ENCODE results near the gene KLHL36. TPM values are rescaled to one million over a fixed set of nuclear protein-coding genes. Genes with fewer than 3 reads are reported as not detected.

KLHL36 gene
- total and polyA plus RNA-seq, 4 donors: 11.5 to 53.6 (median 16.9) TPM

- no peak for DNase-seq (ENCODE audit: low spot score)
- no peaks in the 10 kb centered on the region for H3K36me3 ChIP-seq (ENCODE audit: control insufficient read depth in 4 of 4, insufficient read depth in 3 of 4, low read depth in 1 of 4, low read length in 3 of 4)
- H3K9me3 ChIP-seq (ENCODE audit: control insufficient read depth in 4 of 4, low read length in 3 of 4): no peaks in the 10 kb centered on the region
- H3K4me1 ChIP-seq (ENCODE audit: control insufficient read depth in 4 of 4, insufficient read depth in 4 of 4, low read length in 3 of 4): peaks cover 0 to 4% (median 2%) of the 10 kb centered on the region in 4 donors
- H3K27me3 ChIP-seq (ENCODE audit: control insufficient read depth in 4 of 4, insufficient read depth in 4 of 4, low read length in 3 of 4): no peaks in the 10 kb centered on the region
- H3K27ac ChIP-seq (ENCODE audit: low read depth in 1 of 2, low read length in 2 of 2): no peak overlapping the region
- no peak for TF ChIP-seq CTCF (IDR thresholded peaks at IDR 0.05; ENCODE audit: low read depth, low read length, missing input control)
- TF ChIP-seq SP1 (IDR thresholded peaks at IDR 0.05): no peak
- TF ChIP-seq, protein P1, sequence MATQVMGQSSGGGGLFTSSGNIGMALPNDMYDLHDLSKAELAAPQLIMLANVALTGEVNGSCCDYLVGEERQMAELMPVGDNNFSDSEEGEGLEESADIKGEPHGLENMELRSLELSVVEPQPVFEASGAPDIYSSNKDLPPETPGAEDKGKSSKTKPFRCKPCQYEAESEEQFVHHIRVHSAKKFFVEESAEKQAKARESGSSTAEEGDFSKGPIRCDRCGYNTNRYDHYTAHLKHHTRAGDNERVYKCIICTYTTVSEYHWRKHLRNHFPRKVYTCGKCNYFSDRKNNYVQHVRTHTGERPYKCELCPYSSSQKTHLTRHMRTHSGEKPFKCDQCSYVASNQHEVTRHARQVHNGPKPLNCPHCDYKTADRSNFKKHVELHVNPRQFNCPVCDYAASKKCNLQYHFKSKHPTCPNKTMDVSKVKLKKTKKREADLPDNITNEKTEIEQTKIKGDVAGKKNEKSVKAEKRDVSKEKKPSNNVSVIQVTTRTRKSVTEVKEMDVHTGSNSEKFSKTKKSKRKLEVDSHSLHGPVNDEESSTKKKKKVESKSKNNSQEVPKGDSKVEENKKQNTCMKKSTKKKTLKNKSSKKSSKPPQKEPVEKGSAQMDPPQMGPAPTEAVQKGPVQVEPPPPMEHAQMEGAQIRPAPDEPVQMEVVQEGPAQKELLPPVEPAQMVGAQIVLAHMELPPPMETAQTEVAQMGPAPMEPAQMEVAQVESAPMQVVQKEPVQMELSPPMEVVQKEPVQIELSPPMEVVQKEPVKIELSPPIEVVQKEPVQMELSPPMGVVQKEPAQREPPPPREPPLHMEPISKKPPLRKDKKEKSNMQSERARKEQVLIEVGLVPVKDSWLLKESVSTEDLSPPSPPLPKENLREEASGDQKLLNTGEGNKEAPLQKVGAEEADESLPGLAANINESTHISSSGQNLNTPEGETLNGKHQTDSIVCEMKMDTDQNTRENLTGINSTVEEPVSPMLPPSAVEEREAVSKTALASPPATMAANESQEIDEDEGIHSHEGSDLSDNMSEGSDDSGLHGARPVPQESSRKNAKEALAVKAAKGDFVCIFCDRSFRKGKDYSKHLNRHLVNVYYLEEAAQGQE (IDR thresholded peaks at IDR 0.05): no peak
- TF ChIP-seq ZBTB33 (IDR thresholded peaks at IDR 0.05): no peak
- TF ChIP-seq EGR1 (IDR thresholded peaks at IDR 0.05; ENCODE audit: low read depth in 2 of 2): no peak
- no peak for TF ChIP-seq YY1 (IDR thresholded peaks at IDR 0.05)
- TF ChIP-seq TAF1 (conservative IDR thresholded peaks at IDR 0.05): no peak
- TF ChIP-seq RXRA (IDR thresholded peaks at IDR 0.05): no peak
- TF ChIP-seq, protein P2, sequence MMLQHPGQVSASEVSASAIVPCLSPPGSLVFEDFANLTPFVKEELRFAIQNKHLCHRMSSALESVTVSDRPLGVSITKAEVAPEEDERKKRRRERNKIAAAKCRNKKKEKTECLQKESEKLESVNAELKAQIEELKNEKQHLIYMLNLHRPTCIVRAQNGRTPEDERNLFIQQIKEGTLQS (IDR thresholded peaks at IDR 0.05): no peak
- TF ChIP-seq JUND (IDR thresholded peaks at IDR 0.05): no peak
- no peak for TF ChIP-seq GABPA (IDR thresholded peaks at IDR 0.05 in 1 of 2, conservative IDR thresholded peaks at IDR 0.05 in 1 of 2)
- no peak for TF ChIP-seq NR2F2 (IDR thresholded peaks at IDR 0.05)
- TF ChIP-seq RAD21 (IDR thresholded peaks at IDR 0.05): no peak
- TF ChIP-seq HNF4A (conservative IDR thresholded peaks at IDR 0.05): no peak
- no peak for TF ChIP-seq FOXA1 (IDR thresholded peaks at IDR 0.05)
- no peak for TF ChIP-seq MAX (IDR thresholded peaks at IDR 0.05)
- no peak for TF ChIP-seq HNF4G (IDR thresholded peaks at IDR 0.05)
- no peak for TF ChIP-seq FOXA2 (IDR thresholded peaks at IDR 0.05)
- no peak overlapping the region for H3K4me3 ChIP-seq (ENCODE audit: low read depth in 1 of 3, low read length in 3 of 3)
- no peak overlapping the region for H3K9ac ChIP-seq (ENCODE audit: low read depth in 1 of 2, low read length in 2 of 2)
- WGBS: 90% methylated on average over 6 of the region's 6 CpGs
Observed at GRCh38 chr16:84605339-84605848, 42.9 kb upstream of the KLHL36 start.

Measured in liver (tissue), 9 donors.